ENCODE data around the gene OR2A25.

Gene OR2A25

GRCh38 chr7:144113651-144114050, 44.0 kb downstream of the OR2A25 start:
- H3K4me3 ChIP-seq (ENCODE audit: low read depth, low read length): no peak overlapping the region
- no peak for TF ChIP-seq CTCF (IDR thresholded peaks at IDR 0.05; ENCODE audit: control insufficient read depth, extremely low read depth, insufficient read depth)
- no peak for DNase-seq (ENCODE audit: low read depth)

- TF ChIP-seq CTCF (IDR thresholded peaks at IDR 0.05; ENCODE audit: control insufficient read depth, extremely low read depth, insufficient read depth): 0 out of 2 replicates have a peak, but pooled peaks have one; percentile 13
- H3K4me3 ChIP-seq (ENCODE audit: low read depth, low read length): no peak overlapping the region
- DNase-seq (ENCODE audit: low read depth): no peak
Observed at GRCh38 chr7:144118341-144118740, 48.7 kb downstream of the OR2A25 start.

GRCh38 chr7:144122876-144123275, 53.3 kb downstream of the OR2A25 start, which contains the start of gene OR2A14:
Gene OR2A14, plus strand, starts transcription at chr7:144123176. Its CDS starts 5,937 bp downstream, at chr7:144129113.
- no peak within 1 kb of the TSS for H3K4me3 ChIP-seq (ENCODE audit: low read depth, low read length)
- no peak for TF ChIP-seq CTCF (IDR thresholded peaks at IDR 0.05; ENCODE audit: control insufficient read depth, extremely low read depth, insufficient read depth)
- DNase-seq (ENCODE audit: low read depth): no peak

Data from LNCaP clone FGC (cell line).